NCI-H1092 (cell line): Measurements from ENCODE around the gene C2CD2.

Source experiments
- DNase-seq: peaks from one replicate; lab custom pipeline; 2025; lab: John Stamatoyannopoulos, UW

Gene C2CD2

DNA sequence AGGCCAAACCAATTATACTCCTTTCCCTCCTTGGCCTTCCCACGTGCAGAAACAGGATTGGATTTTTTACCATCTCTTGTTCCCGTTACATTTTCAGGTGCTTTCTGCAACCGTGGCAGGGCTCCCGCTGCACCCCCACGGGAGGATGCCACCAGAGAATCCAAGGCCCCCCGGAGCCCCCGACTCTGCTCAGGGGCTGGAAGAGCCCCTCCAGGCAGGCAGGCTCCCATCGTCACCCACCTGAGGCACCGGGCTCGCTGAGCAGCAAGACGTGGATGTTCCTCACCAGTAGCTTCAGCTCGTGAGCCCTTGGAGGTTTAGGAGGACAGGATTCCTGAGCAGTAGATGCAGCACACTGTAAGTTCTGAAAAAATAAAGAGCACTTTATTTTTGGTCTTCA, 39.5 kb downstream of the C2CD2 start:
- no peak for DNase-seq

DNA sequence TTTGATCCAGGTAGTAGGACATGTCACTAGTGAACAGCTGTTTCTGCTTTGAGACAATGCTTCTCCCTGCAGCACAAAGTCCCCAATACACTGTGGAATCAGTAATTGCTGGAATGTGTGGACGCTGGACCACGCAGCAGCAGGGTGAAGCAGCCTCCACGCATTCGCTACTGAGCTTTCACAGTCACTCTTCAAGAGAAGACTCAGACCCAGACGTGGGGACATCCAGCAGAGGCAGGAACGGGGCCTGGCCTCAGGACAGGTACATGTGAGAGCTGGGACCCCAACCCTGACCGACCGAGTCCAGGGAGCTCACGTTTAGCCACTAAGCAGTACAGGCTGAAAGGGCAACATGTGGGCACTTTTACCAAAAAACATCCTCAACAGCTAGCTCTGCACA, 40.6 kb downstream of the C2CD2 start:
- no peak for DNase-seq

DNA sequence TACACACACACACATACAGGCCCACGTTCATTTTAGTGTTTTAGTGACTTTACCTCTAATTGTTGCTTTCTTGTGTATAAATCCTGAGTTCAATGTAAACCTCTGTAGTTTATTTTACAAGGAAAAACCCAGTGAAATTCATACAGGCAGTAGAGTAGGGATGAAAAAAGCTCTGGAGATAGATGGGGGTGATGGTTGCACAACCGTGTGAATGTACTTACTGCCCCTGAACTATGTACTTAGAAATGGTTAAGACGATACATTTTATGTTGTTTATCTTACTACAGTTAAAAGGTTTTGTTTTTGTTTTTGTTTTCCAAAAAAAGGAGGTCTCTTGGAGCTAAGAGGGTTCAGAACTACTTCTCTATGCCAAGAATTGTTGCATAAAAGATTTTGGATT, 45.0 kb downstream of the C2CD2 start:
- DNase-seq = no peak

DNA sequence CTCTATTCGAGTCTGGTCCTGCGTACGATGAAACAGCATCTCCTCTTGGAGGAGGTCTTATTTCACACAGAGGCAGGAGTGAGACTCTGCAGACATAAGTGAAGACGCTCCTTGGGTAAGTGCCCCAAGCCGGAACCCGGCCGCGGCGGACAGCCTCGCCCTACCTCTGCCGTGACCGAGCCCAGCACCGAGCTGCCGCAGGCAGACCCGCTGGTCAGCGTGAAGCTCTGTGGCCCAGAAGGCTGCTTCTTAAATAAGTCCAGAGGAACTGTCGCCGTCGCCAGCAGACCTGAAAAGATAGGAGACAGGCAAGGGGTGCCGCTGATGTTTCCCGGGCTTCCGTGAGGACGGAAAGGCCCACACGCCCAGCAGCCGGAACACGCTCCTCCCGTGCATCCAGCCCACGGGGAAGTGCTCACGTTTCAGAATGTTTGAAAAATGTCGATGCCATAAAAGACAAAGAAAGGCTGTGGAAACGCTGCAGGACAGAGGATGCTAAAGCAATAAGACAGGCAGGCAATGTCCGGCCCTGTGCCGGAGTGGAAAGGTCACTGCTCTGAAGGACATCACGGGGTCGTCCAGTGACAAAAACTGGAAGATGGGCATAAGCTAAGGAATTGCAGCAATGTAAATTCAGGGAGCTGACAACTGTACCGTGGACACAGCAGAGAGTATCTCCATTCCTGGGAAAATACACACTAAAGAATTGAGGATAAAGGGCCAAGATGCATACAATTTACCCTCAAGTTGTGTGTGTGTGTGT, 46.1 kb downstream of the C2CD2 start:
- DNase-seq = no peak

DNA sequence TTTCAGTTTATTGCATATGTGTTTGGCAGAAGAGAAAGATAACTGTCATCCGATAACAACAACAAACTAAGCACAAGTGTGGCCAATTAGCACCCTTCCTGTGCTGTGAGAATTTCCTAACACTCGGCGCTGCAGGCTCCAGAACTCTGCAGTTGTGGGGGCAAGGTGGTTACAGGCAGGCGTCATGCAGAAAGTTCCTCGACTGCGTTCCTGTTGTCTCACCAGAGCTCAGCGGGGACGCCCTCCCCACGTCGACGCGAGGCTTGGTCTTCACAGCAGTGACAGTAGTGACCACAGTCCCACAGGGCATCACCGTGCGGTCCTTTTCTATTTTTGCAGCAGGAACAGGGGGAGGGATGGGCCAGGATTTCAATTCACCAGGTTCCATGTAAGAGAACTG, 47.0 kb downstream of the C2CD2 start:
- DNase-seq = no peak

DNA sequence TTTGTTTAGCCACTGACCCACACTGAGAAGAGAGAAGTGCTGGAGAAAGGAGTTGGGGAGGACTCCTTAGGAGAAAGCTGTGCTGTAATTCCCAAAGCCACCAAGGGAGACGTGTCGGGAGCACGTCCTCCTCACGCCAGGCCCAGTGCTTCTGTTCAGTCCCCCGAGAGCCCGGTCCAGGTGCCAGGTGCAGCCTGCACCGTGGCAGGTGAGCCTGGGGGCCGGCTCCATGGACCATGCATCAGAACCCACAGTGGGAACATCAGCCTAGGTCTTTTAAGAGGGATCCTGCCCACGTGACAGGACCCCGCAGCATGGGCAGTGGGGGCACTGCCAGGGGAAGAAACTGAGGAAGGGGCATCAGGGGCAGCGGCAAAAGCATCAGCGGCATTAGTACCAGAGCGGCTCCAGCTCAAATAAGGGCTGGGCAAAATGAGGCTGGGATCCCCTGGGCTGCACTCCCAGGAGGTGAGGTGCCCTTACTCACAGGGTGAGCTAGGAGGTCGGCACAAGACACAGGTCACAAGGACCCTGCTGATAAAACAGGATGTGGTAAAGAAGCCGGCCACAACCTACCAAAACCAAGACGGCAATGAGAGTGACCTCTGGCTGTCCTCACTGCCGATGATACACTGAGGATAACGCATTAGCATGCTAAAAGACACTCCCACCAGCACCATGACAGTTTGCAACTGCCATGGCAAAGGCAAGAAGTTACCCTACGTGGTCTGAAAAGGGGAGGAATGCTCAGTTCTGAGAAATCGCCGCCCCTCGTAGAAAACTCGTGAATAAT, 50.1 kb downstream of the C2CD2 start:
- DNase-seq = no peak

DNA sequence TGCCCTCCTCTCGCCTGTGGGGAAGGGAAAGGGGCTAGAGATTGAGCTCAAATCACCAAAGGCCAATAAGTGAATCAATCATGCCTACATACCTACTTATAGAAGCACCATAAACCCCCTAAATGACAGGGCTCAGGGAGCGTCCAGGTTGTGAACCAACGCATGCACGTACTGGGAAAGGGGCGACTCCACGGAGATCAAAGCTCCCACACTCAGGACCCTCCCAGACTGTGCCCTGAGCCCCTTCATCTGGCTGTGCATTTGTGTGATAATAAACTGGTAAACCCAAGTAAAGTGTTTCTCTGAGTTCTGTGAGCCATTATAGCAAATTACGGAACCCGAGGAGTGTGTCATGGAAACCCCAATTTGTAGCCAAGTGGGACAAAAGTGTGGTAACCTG, 50.9 kb downstream of the C2CD2 start:
- no peak for DNase-seq

DNA sequence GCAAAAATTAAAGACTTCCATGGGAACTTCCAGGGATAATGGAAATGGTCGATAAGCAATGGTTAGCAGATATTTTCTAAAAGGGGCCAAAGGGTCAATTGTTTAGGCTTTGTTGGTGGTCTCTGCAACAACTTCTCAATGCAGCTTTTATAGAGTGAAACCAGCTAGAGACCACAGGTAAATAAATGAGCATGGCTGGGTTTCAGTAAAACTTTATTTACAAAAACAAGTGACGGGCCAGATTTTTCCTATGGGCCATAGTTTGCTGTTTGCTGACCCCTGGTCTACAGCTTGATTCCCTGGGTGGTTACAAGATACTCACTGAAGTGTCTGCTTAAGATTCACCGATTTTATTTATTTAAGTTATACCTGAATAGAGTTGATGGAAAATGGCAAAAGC, 52.0 kb downstream of the C2CD2 start:
- DNase-seq = no peak

DNA sequence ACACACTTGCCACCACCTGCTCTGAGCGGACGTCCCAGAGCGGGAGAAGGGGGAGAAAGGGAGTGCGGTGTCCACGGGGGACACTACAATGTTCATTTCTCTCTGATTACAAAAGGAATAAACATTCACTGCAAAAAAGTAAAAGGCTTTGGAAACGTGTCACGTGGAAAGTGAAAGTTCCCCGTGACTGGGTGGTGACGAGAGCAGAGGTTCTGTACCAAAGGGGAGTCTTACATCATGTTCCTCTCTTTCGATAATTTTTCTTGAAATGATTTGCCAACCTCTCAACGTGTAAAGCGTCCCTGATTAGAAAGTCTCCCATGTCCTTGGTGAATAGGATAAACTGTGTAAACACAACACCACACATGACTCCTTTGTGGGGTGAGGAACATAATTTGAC, 52.7 kb downstream of the C2CD2 start:
- no peak for DNase-seq

DNA sequence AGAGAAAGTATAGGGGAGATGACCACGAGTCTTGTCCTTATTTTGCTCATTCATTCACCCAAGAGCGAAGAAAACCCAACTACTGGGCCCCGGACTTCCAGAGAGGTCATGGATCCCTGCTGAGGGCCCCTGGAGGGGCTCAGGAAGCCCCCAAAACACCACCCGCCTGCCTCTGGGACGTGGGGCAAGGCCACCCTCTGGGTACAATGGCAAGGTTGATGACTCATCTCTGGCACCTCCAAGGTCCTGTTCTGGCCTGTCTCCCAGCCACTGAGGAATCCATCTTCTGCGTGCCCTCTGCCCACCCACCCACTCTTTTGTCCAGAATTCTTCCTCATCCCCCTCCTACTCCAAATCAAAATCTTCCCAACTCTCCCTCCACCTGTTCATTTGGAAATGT, 53.4 kb downstream of the C2CD2 start:
- no peak for DNase-seq

DNA sequence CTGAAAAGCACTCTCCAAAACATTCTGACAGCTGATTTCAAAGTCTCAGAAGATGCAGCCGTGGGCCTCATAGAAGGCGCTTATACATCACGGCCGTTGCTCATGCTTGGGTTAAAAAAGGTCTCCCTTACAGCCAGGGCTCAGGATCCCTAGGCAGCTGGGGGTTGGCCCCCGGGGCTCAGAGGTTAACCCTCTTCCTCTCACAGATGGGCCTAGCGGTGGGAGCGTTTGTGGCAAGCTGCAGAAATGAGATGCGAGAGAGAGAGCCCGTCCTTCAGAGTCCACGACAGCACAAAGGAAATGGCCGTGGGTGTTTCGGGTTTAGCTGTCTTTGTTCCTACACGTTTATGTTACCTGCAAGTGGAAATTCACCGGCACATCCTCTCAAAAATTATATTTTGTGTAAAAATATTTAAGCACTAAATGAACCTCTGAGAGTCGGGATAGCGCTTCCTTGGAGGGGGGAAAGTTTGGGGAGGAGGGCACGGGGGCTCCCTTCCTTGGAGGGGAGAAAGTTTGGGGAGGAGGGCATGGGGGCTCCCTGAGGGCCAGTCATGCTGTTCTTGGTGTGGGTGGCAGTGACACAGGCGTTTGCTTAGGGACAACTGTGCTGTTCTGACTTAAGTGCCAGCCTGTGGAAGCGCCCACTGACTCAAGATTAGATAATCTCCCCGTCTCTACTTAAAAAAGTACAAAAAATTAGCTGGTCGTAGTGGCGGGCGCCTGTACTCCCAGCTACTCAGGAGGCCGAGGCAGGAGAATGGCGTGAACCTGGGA, 54.2 kb downstream of the C2CD2 start:
- no peak for DNase-seq

DNA sequence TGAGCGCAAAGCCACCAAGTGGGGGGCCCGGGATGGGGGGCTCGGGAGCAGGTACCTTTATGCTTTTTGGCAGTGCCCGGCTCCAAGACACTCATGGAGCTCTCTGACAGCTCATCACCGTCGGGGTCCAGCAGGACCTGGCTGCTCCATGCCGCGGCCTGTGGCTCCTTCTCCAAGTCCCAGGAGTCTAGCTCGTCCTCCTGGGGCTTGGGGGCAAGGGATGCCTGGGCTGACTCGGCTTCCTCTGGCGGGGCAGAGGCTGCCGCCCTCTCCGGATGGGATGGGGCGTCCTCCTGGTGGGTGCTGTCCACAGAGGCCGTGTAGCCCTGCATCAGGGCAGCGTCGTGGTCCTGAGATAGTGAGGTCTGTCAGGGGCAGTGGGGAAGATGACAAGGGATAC, 54.8 kb downstream of the C2CD2 start:
- no peak for DNase-seq

DNA sequence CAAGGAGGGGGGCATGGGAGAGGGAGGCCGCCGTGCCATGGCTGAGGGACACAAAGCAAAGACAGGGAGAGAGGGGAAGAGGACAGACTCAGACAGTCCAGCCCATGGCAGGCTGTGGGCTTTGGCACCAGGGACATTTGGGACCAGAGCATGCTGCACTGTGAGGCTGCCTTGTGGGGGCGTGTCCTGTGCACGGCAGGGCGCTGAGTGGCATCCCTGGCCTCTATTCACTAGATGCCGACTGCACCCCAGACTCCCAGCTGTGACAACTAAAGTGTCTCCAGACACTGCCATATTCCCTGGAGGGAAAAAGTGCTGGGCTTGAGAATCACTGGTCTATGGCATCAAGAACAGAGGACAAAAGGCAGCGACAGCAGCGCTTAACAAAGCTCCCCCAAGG, 56.1 kb downstream of the C2CD2 start:
- DNase-seq = no peak

DNA sequence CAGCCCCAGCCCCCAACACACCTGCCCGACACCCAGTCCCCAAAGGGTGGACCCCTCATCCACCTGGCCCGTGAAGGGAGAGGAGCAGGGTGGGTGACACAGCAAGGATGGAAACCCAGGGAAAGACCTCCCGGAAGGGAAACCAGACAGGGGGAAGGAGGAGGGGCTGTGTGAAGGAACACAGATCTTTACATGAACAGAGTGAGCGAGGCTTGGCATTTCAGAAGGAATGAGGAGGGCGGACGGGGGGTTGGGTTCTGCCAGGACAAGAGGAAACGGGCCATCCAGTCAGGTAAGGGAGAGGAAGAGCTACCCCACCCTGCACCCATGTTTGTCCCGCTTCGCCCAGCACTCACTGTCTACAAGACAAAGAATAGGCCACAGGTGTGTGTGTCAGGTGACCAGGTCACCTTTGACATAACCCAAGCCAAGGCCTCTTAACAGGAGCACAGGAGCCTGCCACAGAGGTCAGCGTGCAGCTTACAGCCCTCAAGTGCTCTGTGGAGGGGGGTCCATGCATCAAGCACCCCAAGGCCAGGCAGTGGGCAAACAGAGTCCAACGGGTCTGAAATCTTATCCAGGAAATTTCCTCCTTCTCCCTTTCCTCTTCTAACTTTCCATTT, 56.7 kb downstream of the C2CD2 start:
- no peak for DNase-seq

DNA sequence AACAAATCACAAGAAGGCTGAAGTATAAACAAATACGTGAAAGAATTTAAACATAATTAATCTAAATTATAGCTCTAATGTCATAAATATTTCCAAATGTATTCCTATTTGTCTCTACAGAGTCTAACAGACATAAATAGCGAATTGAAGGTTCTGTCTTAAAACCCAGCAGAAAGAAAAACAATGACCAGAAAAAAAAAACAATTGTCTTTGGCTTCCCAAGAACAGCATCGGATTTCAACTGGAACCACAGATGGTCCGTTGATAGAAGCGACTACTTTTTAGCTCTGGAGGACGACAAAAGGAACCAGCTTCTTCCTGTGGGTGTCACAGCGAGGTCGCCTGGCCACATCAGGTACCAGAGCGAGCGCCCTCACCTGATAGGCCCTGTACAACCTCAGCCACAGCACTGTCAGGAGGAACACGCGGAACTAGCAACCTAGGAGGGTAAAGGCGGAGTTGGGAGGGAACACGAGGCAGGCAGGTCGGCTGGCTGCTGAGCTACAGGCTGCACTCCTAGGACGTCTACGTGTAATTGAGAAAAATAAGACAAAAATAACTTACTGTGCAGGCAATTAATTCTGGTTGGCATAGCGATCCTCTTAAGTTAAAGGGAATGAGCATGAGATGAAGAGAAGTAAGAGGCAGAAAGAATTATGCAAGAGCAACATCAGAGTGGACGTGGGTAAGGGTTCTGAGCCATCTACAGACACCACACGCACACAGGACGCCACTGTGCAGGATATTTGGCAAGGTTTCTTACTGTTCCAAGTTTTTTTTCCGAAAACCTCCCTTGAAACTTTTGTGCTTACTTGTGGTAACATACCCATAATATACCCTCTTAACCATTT, 58.0 kb downstream of the C2CD2 start:
- no peak for DNase-seq

DNA sequence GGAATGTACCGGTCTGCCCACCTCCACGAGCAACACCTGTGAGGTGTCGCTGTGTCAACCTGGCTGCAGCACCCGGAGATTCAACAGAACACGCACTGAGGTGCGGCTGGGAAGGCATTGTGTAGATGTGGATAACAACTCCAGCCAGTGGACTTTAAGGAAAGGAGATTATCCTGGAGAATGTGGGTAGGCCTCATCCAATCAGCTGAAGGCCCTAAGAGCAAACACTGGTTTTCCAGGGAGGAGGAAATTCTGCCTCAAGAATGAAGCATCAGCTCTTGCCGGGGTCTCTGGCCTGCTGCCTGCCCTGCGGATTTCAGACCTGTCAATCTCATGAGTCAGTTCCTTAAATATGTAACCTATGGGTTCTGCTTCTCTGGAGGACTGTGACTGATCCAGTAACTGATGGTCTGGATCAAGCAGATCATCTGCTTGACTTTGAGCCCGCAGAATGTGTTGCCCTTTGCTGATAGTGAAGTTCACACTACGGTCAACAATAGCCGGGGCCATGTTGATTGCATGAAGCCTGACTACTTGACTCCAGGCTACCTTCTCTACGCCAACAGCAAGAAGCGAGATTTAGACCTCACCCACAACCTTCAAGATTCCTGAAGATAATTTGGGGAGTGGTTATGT, 58.8 kb downstream of the C2CD2 start:
- DNase-seq = no peak

DNA sequence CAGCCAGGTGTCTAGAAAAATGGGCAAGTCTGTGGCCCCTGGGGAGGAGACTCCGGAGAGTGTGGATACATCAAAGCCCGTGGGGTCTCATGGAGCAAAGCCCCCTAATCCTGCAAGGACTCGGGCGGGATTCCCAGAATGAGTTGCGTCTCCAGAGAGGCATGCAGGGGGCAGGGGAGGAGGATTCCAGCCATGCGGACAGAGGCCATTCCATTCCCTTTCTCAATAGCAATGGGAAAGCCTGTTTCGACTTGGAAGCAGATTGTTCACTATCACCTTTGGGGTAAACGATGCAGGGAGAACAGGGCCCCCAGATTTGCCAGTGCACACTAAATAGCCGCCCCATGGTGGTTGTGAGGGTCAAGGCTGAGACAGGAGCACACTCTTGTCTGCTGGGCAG, 59.3 kb downstream of the C2CD2 start:
- no peak for DNase-seq

DNA sequence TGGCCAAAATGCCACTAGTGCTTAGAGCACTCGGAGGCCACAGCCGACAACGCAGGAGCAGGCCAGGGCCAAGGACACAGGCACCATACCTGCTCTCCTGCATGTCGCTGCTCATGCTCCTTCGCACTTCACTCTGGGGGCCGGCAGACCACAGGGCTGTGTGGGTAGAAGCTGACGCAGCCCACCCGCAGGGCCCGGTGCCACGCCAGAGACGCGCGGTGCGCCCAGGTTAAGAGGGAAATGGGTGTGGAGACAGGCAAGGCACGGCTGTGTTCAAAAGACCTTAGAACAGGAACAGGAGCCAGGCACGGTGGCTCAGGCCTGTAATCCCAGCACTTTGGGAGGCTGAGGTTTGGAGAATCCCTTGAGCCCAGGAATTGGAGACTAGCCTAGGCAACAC, 61.1 kb downstream of the C2CD2 start:
- DNase-seq = no peak

DNA sequence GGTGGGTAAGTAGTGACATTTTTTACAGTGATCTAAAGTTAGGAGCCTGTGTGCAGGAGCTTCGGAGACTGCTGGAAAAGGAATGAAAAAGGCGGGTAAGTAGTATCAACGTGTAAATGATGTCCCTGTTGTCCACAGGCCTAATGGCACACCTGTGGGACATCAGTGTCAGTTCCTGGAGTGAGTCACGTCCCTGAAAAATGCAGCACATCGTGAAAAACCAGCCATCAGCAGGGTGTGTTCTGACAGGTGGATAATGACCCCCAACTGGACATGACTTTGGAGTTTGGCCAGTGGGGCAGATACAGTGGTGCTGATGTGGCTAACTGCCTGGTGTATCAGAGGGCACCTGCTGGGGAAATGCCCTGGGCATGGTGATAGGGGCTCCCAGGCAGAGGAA, 62.7 kb downstream of the C2CD2 start:
- no peak for DNase-seq

DNA sequence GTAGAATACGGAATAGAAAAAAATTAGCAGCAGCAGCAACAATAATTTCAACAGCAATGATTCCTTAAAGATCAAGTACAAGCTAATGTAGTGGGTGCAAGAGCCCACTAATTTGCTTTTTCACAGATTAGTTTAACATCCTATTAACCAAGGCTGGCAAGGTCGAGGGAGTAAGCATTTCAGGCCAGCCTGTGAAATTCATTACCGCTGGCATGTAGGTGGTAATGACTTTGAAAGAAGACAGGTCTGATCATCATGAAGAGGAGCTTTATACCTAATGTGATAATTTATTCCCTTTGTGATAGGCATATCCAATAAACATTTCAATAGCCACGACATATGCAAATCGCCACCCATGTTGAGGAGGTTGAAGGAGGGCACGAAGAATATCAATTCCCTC, 63.5 kb downstream of the C2CD2 start:
- no peak for DNase-seq

DNA sequence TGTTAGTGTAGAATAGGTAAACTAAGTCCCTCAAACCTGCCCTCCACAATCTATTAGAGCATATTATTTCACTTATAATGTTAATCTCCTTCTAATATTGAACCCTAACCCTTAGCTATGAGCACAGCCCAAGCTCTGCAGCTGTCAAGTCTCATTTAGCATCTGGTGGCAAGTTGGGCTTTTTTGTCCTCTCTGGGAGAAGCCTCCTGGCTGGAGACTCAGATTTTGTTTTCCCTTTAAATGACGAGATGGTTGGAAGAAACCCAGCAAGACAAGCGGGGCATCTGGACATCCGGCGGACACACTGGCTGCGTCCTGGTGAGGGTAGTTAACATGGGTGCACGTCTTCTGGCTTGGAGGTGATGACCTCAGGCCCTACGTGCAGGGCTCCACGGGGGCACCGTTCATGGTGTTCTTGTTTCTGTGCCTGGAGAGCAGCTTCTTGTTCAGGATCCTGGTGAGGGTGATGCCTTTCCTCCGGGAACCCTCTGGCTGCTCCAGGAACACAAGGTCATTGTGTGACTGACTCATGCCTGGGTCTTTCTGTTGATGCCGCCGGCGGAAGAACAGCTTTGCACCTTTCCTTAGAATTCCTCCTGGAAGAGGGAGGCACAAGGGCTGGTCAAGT, 65.0 kb downstream of the C2CD2 start:
- DNase-seq = no peak
